HG03064 (cell line): Measurements from ENCODE around the gene APOBEC3H.

Experiments
- ATAC-seq: cut with Tn5 transposase; IDR thresholded peaks from one replicate; pipeline ENCODE4 v1.9.1; 2021; ENCODE audit warnings: low read depth; ENCODE audit not compliant: unreplicated experiment

APOBEC3H gene

GRCh38 chr22:39132871-39133524, 36.0 kb downstream of the APOBEC3H start:
- no peak for ATAC-seq

GRCh38 chr22:39133871-39134270, 36.8 kb downstream of the APOBEC3H start:
- no peak for ATAC-seq

GRCh38 chr22:39134366-39135091, 37.5 kb downstream of the APOBEC3H start:
- no peak for ATAC-seq

- ATAC-seq = no peak
These were observed 38.2 kb downstream of the APOBEC3H start for GRCh38 chr22:39135092-39135896.

GRCh38 chr22:39136317-39136716, 39.3 kb downstream of the APOBEC3H start:
- no peak for ATAC-seq

GRCh38 chr22:39138357-39138997, 41.4 kb downstream of the APOBEC3H start:
- no peak for ATAC-seq

- ATAC-seq = no peak
These were observed 42.9 kb downstream of the APOBEC3H start for GRCh38 chr22:39139933-39140332.

- no peak for ATAC-seq
These were observed 45.1 kb downstream of the APOBEC3H start for GRCh38 chr22:39142088-39142680.

GRCh38 chr22:39144101-39144767, 47.2 kb downstream of the APOBEC3H start:
- ATAC-seq = no peak

GRCh38 chr22:39146256-39147101, 49.4 kb downstream of the APOBEC3H start:
- ATAC-seq = no peak

GRCh38 chr22:39147335-39148025, 50.4 kb downstream of the APOBEC3H start:
- no peak for ATAC-seq

GRCh38 chr22:39148026-39148726, 51.1 kb downstream of the APOBEC3H start:
- no peak for ATAC-seq

GRCh38 chr22:39148727-39149535, 51.9 kb downstream of the APOBEC3H start:
- no peak for ATAC-seq

GRCh38 chr22:39149915-39150847, 53.1 kb downstream of the APOBEC3H start:
- ATAC-seq = no peak

GRCh38 chr22:39150848-39151215, 53.8 kb downstream of the APOBEC3H start:
- no peak for ATAC-seq

GRCh38 chr22:39151329-39151975, 54.4 kb downstream of the APOBEC3H start:
- no peak for ATAC-seq
